K562 (cell line): ENCODE measurements around the gene STYXL1. TPM values are rescaled to one million over a fixed set of nuclear protein-coding genes. Genes with fewer than 3 reads are reported as not detected.

Experiments used
- ARID1B ChIP-seq: fragments of 450-650 bp; IDR thresholded peaks from 2 replicates; pipeline ENCODE4 v1.6.1; 2016; ENCODE audit warnings: antibody characterized with exemption, mild to moderate bottlenecking, inconsistent platforms
- CHCHD3 ChIP-seq: fragments of 250-450 bp; sonication (Bioruptor Pico); IDR thresholded peaks from 2 replicates; pipeline ENCODE4 v2.1.2; 2022; ENCODE audit warnings: mild to moderate bottlenecking
- CXXC5 ChIP-seq: fragments of 250-450 bp; sonication (Bioruptor Pico); IDR thresholded peaks from 2 replicates; pipeline ENCODE4 v1.8.0; 2022; ENCODE audit warnings: inconsistent platforms, mild to moderate bottlenecking, moderate library complexity
- HDAC2 ChIP-seq: fragments of 450-650 bp; IDR thresholded peaks from 2 replicates; pipeline ENCODE4 v1.6.1; 2016; ENCODE audit warnings: mild to moderate bottlenecking
- HMGN3 ChIP-seq: IDR thresholded peaks from 2 replicates; pipeline ENCODE4 v1.6.1; 2011; ENCODE audit warnings: borderline replicate concordance, low read depth, mild to moderate bottlenecking, mixed read lengths, low read length; ENCODE audit not compliant: insufficient read length; ENCODE audit errors: extremely low read depth
- KDM5B ChIP-seq: fragments of 200-600 bp; sonication (generic); IDR thresholded peaks from 2 replicates; pipeline ENCODE4 v1.6.1; 2012; ENCODE audit warnings: low read depth, mild to moderate bottlenecking, moderate library complexity, low read length, control low read depth, inconsistent platforms; ENCODE audit not compliant: insufficient replicate concordance
- KLF13 ChIP-seq: fragments of 450-650 bp; IDR thresholded peaks from 2 replicates; pipeline ENCODE4 v1.6.1; 2016; ENCODE audit warnings: missing genetic modification characterization, low read depth, mild to moderate bottlenecking, missing compliant biosample characterization, moderate library complexity, borderline replicate concordance
- MAFG ChIP-seq: fragments of 450-650 bp; conservative IDR thresholded peaks from 2 replicates; pipeline ENCODE4 v1.6.1; 2016; ENCODE audit warnings: missing genetic modification characterization, missing compliant biosample characterization
- NRF1 ChIP-seq, 2 experiments: fragments of 450-650 bp; IDR thresholded peaks in 1 of 2; conservative IDR thresholded peaks in 1 of 2; 2 replicates each; pipeline ENCODE4 v1.6.1; 2014; ENCODE audit warnings: mild to moderate bottlenecking in 2 of 2
- RFX5 ChIP-seq: IDR thresholded peaks from 2 replicates; pipeline ENCODE4 v1.6.1; 2011; ENCODE audit warnings: low read depth, mild to moderate bottlenecking, improper control_type of control experiment, low read length
- SAFB ChIP-seq: fragments of 200-400 bp; formaldehyde crosslinking; IDR thresholded peaks from 2 replicates; pipeline ENCODE4 v1.6.1; 2017; ENCODE audit warnings: low read depth, low read length, borderline replicate concordance
- TFAM ChIP-seq: fragments of 250-450 bp; sonication (Bioruptor Pico); conservative IDR thresholded peaks from 2 replicates; pipeline ENCODE4 v1.5.0; 2021; ENCODE audit warnings: mild to moderate bottlenecking, moderate library complexity
- ZNF174 ChIP-seq: fragments of 250-450 bp; sonication (Bioruptor Pico); IDR thresholded peaks from 2 replicates; pipeline ENCODE4 v1.4.0; 2020; ENCODE audit warnings: mild to moderate bottlenecking
- ZNF589 ChIP-seq: fragments of 200-800 bp; sonication (Bioruptor generic); IDR thresholded peaks from 2 replicates; pipeline ENCODE4 v1.6.1; 2016; ENCODE audit warnings: low read depth, missing genetic modification characterization, missing compliant biosample characterization
- ZNF644 ChIP-seq: fragments of 200-800 bp; sonication (Bioruptor generic); IDR thresholded peaks from 2 replicates; pipeline ENCODE4 v1.6.1; 2016; ENCODE audit warnings: low read depth, missing genetic modification characterization, missing compliant biosample characterization
- polyA plus RNA-seq, 8 experiments: library from polyadenylated mRNA; depleted of rRNA in 4 of 8; stranded (reverse) in 5 of 8; unstranded in 3 of 8; fragments of >200 nt; fragmentation: Nextera tagmentation in 2 of 8; fragmentation: Illumina TruSeq in 1 of 8; extraction: Ambion mirVana in 2 of 8; extraction: Trizol in 1 of 8; gene quantifications; 2 replicates each; pipeline versions ENCODE4 v1.2.1 to v1.2.3, GENCODE V29; 2011 to 2014; ENCODE audit warnings: inconsistent platforms in 1 of 8, missing spikeins in 1 of 8
- total RNA-seq, 7 experiments: library from RNA; depleted of rRNA in 6 of 7; stranded (reverse); fragments of >200 nt in 6 of 7; fragmentation: Illumina TruSeq in 2 of 7; extraction: Trizol in 2 of 7; gene quantifications; 2 replicates each; pipeline versions ENCODE4 v1.2.1 to v1.2.3, GENCODE V29; 2011 to 2021; ENCODE audit warnings: low replicate concordance in 1 of 7
- TF ChIP-seq, protein P1 (sequence below), 2 experiments: fragments of 250-450 bp in 1 of 2; fragments of 450-650 bp in 1 of 2; sonication (Bioruptor Pico) in 1 of 2; IDR thresholded peaks; 2 replicates each; pipeline versions ENCODE4 v1.6.1 to v1.8.0; 2016 to 2021; ENCODE audit warnings: mild to moderate bottlenecking in 2 of 2, moderate library complexity in 2 of 2, missing compliant biosample characterization in 1 of 2, missing genetic modification characterization in 1 of 2
- TF ChIP-seq, protein P2 (sequence below), 2 experiments: fragments of 450-650 bp; formaldehyde crosslinking in 1 of 2; IDR thresholded peaks; 2 replicates each; pipeline versions ENCODE4 v1.4.0 to v1.6.1; 2014 to 2020; ENCODE audit warnings: mild to moderate bottlenecking in 2 of 2, borderline replicate concordance in 1 of 2, low read depth in 1 of 2
- TF ChIP-seq, protein P3 (sequence below): fragments of 450-650 bp; formaldehyde crosslinking; IDR thresholded peaks from 2 replicates; pipeline ENCODE4 v1.4.0; 2020; ENCODE audit warnings: mild to moderate bottlenecking

Gene STYXL1
- total and polyA plus RNA-seq, 9 of the 15 experiments (the other 6 are each of a cell fraction or from before 2014, with no cell fraction given) = 36.5 to 97.2 (median 49.9) TPM

DNA sequence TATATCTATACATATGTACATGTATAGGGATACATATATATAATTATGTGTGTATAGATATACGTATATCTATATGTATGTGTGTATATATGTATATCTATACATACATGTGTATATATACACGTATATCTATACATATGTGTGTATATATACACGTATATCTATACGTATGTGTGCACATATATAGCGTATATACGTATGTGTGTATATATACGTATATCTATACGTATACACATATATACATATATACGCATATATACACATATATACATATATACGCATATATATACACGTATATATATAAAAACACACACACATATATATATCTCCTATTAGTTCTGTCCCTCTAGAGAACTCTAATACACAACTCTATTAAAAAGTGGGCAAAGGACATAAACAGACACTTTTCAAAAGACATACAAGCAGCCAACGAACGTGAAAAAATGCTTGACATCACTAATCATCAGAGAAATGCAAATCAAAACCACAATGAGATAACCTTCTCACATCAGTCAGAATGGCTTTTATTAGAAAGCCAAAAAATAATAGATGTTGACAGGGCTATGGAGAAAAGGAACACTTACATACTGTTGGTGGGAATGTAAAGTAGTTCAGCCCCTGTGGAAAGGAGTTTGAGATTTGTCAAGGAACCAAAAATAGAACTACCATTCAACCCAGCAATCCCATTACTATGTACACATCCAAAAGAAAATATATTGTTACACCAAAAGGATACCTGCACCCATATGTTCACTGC lies 31.4 kb downstream of the STYXL1 start (continued):
- TF ChIP-seq SAFB = no peak
- no peak for TF ChIP-seq ARID1B
- TF ChIP-seq KDM5B = no peak
- TF ChIP-seq CHCHD3 (CRISPR knock-in tag) = peak; percentile 67; the same call in 1 of the 2 replicates
- peak; percentile 91 for TF ChIP-seq ZNF174 (CRISPR knock-in tag)
- TF ChIP-seq NRF1 (conservative IDR thresholded peaks at IDR 0.05 in 1 of 2, IDR thresholded peaks at IDR 0.05 in 1 of 2) = no peak
- no peak for TF ChIP-seq HDAC2
- no peak for TF ChIP-seq RFX5
- no peak for TF ChIP-seq CXXC5 (CRISPR knock-in tag)
- TF ChIP-seq MAFG (tag) = no peak
- TF ChIP-seq, protein P1, sequence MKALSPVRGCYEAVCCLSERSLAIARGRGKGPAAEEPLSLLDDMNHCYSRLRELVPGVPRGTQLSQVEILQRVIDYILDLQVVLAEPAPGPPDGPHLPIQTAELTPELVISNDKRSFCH (CRISPR knock-in tag; IDR thresholded peaks at IDR 0.05) = peak; percentile 87
- TF ChIP-seq, protein P1 (tag; IDR thresholded peaks at IDR 0.05) = no peak
- no peak for TF ChIP-seq ZNF644 (tag)
- TF ChIP-seq, protein P2, sequence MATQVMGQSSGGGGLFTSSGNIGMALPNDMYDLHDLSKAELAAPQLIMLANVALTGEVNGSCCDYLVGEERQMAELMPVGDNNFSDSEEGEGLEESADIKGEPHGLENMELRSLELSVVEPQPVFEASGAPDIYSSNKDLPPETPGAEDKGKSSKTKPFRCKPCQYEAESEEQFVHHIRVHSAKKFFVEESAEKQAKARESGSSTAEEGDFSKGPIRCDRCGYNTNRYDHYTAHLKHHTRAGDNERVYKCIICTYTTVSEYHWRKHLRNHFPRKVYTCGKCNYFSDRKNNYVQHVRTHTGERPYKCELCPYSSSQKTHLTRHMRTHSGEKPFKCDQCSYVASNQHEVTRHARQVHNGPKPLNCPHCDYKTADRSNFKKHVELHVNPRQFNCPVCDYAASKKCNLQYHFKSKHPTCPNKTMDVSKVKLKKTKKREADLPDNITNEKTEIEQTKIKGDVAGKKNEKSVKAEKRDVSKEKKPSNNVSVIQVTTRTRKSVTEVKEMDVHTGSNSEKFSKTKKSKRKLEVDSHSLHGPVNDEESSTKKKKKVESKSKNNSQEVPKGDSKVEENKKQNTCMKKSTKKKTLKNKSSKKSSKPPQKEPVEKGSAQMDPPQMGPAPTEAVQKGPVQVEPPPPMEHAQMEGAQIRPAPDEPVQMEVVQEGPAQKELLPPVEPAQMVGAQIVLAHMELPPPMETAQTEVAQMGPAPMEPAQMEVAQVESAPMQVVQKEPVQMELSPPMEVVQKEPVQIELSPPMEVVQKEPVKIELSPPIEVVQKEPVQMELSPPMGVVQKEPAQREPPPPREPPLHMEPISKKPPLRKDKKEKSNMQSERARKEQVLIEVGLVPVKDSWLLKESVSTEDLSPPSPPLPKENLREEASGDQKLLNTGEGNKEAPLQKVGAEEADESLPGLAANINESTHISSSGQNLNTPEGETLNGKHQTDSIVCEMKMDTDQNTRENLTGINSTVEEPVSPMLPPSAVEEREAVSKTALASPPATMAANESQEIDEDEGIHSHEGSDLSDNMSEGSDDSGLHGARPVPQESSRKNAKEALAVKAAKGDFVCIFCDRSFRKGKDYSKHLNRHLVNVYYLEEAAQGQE (IDR thresholded peaks at IDR 0.05; ENCODE audit: borderline replicate concordance) = no peak
- TF ChIP-seq, protein P2 (CRISPR knock-in tag; IDR thresholded peaks at IDR 0.05; ENCODE audit: low read depth) = no peak
- TF ChIP-seq HMGN3 = no peak
- TF ChIP-seq ZNF589 (CRISPR knock-in tag) = no peak
- no peak for TF ChIP-seq TFAM
- no peak for TF ChIP-seq KLF13 (tag)
- TF ChIP-seq, protein P3, sequence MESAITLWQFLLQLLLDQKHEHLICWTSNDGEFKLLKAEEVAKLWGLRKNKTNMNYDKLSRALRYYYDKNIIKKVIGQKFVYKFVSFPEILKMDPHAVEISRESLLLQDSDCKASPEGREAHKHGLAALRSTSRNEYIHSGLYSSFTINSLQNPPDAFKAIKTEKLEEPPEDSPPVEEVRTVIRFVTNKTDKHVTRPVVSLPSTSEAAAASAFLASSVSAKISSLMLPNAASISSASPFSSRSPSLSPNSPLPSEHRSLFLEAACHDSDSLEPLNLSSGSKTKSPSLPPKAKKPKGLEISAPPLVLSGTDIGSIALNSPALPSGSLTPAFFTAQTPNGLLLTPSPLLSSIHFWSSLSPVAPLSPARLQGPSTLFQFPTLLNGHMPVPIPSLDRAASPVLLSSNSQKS (CRISPR knock-in tag) = no peak
